Measurements from ENCODE around the gene FLT3.

The FLT3 gene

DNA sequence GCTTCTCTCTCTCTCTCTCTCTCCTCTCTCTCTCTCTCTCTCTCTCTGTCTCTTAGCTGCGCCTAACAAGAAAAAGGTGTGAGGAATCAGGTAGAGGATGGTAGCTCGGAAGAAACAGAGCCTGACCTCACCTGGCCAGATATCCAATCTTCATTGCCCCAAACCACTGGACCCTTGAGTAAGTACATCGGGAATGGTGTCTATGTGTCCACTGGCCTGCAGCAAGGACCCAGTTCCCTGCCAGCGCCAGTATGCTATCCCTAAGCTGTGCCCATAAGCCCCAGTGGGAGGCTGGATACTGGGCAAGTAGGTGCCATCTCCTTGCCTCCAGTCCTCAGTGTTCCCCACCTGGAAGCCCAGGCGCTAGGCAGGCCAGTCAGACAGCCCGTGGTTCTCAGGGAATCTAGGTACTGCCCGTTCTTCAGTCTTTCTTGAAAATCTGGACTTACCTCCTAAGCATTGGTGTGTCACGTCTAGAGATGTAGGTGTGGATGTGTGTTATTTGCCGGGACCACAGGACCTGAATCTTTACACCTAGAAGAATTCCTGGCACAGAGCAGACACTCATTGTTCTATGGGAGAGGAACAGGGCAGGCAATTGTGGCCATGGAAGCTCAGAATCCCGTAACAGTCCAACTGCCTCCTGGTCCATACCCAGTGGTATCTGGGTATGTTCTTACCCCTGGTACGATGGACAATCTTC is 119.2 kb downstream of the FLT3 start:
- Histone ChIP-seq H3K27ac (ENCODE audit: low read length) (no peak overlapping the region), H3K4me1 (ENCODE audit: control insufficient read depth, insufficient read depth, low read length) (peaks cover 3% of the 10 kb centered on the region; the same call in 1 of the 2 replicates), H3K36me3 (ENCODE audit: control insufficient read depth, insufficient read depth, low read length) (no peaks in the 10 kb centered on the region; the same call in 1 of the 2 replicates), H3K9me3 (ENCODE audit: control insufficient read depth, insufficient read depth, low read length) (no peaks in the 10 kb centered on the region), H3K27me3 (ENCODE audit: control insufficient read depth, insufficient read depth, low read length) (peaks cover 71% of the 10 kb centered on the region), H3K4me3 (ENCODE audit: low read length) (no peak overlapping the region)
- DNase-seq (ENCODE audit: low read depth, low spot score) = no peak
- no CpG with 5 or more reads among the region's 11 CpGs for WGBS (ENCODE audit: insufficient coverage, insufficient read length)

DNA sequence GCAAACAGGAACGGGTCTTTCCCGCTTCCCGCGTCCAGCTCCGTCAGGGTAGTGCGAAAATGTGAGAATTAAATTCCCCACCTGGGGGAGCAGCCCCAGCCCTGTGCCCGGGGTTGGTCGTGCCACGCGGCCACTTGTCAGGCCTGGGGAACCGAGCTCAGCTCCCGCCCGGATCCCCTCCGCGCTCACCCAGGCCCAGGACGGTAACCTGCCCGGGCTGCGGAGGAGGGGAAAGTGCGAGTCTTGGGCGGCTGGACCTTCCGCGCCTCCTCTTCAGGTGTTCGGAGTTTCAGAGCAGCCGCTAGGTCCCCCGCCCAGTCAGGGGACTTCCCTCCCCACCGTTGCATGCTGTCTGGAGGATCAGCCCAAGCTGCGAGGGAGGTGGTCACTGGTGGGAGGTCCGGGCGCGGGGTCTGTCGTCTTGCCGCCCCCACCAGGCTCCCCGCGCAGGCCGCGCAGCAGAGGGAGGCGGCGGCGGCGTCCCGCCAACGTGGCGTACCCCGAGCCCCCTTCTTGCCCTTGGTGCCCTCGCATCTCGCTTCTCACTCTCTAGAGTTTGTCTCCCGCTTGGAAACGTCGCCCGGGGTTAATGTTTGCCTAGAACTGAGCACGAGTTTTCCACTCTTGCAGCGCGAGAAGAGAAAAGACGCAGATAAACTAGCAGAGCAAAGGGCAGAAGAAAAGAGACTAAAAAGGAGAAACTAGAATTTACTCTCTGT is 119.9 kb downstream of the FLT3 start:
- no CpG with 5 or more reads among the region's 54 CpGs for WGBS (ENCODE audit: insufficient coverage, insufficient read length)
- no peaks in the 10 kb centered on the region; the same call in 1 of the 2 replicates for H3K36me3 ChIP-seq (ENCODE audit: control insufficient read depth, insufficient read depth, low read length)
- H3K4me1 ChIP-seq (ENCODE audit: control insufficient read depth, insufficient read depth, low read length) = peaks cover 3% of the 10 kb centered on the region; the same call in 1 of the 2 replicates
- H3K4me3 ChIP-seq (ENCODE audit: low read length) = no peak overlapping the region
- no peak for DNase-seq (ENCODE audit: low read depth, low spot score)
- no peak overlapping the region for H3K27ac ChIP-seq (ENCODE audit: low read length)
- H3K9me3 ChIP-seq (ENCODE audit: control insufficient read depth, insufficient read depth, low read length) = no peaks in the 10 kb centered on the region
- peaks cover 78% of the 10 kb centered on the region for H3K27me3 ChIP-seq (ENCODE audit: control insufficient read depth, insufficient read depth, low read length)

DNA sequence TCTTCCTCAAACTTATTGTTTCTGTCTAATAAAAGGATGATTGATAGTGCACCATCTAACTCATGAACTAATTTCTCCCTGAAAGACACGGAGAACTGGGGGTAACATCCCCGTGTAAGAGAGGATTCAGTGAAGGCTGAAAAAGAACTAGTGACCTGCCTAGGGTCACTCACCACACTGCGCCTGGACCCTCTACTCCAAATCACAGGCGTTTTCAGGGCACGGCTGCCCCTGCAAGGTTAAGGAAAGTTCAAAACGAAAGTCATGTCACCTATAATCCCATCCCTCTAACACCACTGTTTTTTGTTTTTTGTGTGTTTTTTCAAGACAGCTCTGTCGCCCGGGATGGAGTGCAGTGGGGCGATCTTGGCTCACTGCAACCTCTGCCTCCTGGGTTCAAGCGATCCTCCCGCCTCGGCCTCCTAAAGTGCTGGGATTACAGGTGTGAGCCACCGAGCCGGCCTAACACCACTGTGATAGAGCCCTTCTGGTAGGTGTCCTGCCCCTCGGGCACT is 120.6 kb downstream of the FLT3 start:
- Histone ChIP-seq H3K9me3 (ENCODE audit: control insufficient read depth, insufficient read depth, low read length) (no peaks in the 10 kb centered on the region), H3K27me3 (ENCODE audit: control insufficient read depth, insufficient read depth, low read length) (peaks cover 84% of the 10 kb centered on the region), H3K4me1 (ENCODE audit: control insufficient read depth, insufficient read depth, low read length) (peaks cover 3% of the 10 kb centered on the region; the same call in 1 of the 2 replicates)

GRCh38 chr13:27979001-27979643 is 121.3 kb downstream of the FLT3 start:
- H3K36me3 ChIP-seq (ENCODE audit: control insufficient read depth, insufficient read depth, low read length) = no peaks in the 10 kb centered on the region; the same call in 1 of the 2 replicates
- no peak for DNase-seq (ENCODE audit: low read depth, low spot score)
- WGBS (ENCODE audit: insufficient coverage, insufficient read length) = no CpG with 5 or more reads among the region's 15 CpGs
- no peaks in the 10 kb centered on the region for H3K9me3 ChIP-seq (ENCODE audit: control insufficient read depth, insufficient read depth, low read length)
- no peak overlapping the region for H3K4me3 ChIP-seq (ENCODE audit: low read length)
- peaks cover 91% of the 10 kb centered on the region for H3K27me3 ChIP-seq (ENCODE audit: control insufficient read depth, insufficient read depth, low read length)
- H3K27ac ChIP-seq (ENCODE audit: low read length) = no peak overlapping the region
- H3K4me1 ChIP-seq (ENCODE audit: control insufficient read depth, insufficient read depth, low read length) = peaks cover 3% of the 10 kb centered on the region; the same call in 1 of the 2 replicates

More for the DNA sequence above, 120.6 kb downstream of the FLT3 start:
- WGBS (ENCODE audit: insufficient coverage, insufficient read length) = no CpG with 5 or more reads among the region's 15 CpGs
- Histone ChIP-seq H3K4me3 (ENCODE audit: low read length) (no peak overlapping the region), H3K36me3 (ENCODE audit: control insufficient read depth, insufficient read depth, low read length) (no peaks in the 10 kb centered on the region; the same call in 1 of the 2 replicates), H3K27ac (ENCODE audit: low read length) (no peak overlapping the region)
- no peak for DNase-seq (ENCODE audit: low read depth, low spot score)

DNA sequence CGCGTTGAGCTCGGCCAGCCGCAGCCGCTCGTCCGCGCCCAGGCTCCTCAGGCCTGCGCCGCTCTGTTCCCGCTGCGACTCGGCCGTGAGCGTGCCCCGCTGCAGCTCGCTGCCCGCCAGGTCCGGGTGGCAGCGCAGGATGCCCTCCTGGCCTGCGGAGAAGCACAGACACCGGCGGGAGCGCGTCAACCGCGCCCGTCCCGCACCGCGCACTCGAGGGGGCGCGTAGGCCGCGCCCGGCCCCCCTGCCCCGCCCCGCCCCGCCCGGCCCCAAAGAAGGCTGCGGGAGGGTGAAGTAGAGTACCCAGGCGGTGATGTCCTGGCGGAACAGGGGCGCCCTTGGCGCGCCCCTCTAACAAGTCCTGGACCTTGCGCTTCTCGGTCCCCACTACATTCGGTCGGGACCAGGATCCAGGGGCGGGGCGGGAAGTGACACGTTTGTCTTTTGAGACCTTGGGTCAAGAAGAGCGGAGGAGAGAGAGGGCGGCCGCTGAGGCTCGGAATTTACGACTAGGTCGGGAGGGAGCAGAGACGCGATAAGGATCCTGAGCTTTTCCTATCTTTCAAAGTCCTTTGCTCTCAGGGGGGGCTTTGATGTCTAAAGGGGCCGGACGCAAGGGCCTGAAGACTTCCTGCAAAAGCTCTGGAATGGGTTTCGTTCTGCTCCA is 121.9 kb downstream of the FLT3 start:
- no peak overlapping the region for H3K27ac ChIP-seq (ENCODE audit: low read length)
- WGBS (ENCODE audit: insufficient coverage, insufficient read length) = no CpG with 5 or more reads among the region's 65 CpGs

GRCh38 chr13:27977476-27978300 is 122.7 kb downstream of the FLT3 start:
- no peak for DNase-seq (ENCODE audit: low read depth, low spot score)
- no peak overlapping the region for H3K27ac ChIP-seq (ENCODE audit: low read length)
- H3K36me3 ChIP-seq (ENCODE audit: control insufficient read depth, insufficient read depth, low read length) = no peaks in the 10 kb centered on the region; the same call in 1 of the 2 replicates
- H3K9me3 ChIP-seq (ENCODE audit: control insufficient read depth, insufficient read depth, low read length) = no peaks in the 10 kb centered on the region
- WGBS (ENCODE audit: insufficient coverage, insufficient read length) = no CpG with 5 or more reads among the region's 80 CpGs
- H3K4me1 ChIP-seq (ENCODE audit: control insufficient read depth, insufficient read depth, low read length) = peaks cover 3% of the 10 kb centered on the region; the same call in 1 of the 2 replicates
- H3K27me3 ChIP-seq (ENCODE audit: control insufficient read depth, insufficient read depth, low read length) = peaks cover 98% of the 10 kb centered on the region
- H3K4me3 ChIP-seq (ENCODE audit: low read length) = peak overlapping the region; percentile 5; the same call in 1 of the 2 replicates

More for the DNA sequence above, 121.9 kb downstream of the FLT3 start:
- Histone ChIP-seq H3K9me3 (ENCODE audit: control insufficient read depth, insufficient read depth, low read length) (no peaks in the 10 kb centered on the region), H3K27me3 (ENCODE audit: control insufficient read depth, insufficient read depth, low read length) (peaks cover 96% of the 10 kb centered on the region), H3K4me3 (ENCODE audit: low read length) (peak overlapping the region; percentile 5; the same call in 1 of the 2 replicates), H3K4me1 (ENCODE audit: control insufficient read depth, insufficient read depth, low read length) (peaks cover 3% of the 10 kb centered on the region; the same call in 1 of the 2 replicates), H3K36me3 (ENCODE audit: control insufficient read depth, insufficient read depth, low read length) (no peaks in the 10 kb centered on the region; the same call in 1 of the 2 replicates)
- DNase-seq (ENCODE audit: low read depth, low spot score) = no peak

GRCh38 chr13:27976362-27977091 is 123.8 kb downstream of the FLT3 start:
- no CpG with 5 or more reads among the region's 12 CpGs for WGBS (ENCODE audit: insufficient coverage, insufficient read length)
- Histone ChIP-seq H3K9me3 (ENCODE audit: control insufficient read depth, insufficient read depth, low read length) (no peaks in the 10 kb centered on the region), H3K27me3 (ENCODE audit: control insufficient read depth, insufficient read depth, low read length) (peaks cover 98% of the 10 kb centered on the region), H3K27ac (ENCODE audit: low read length) (no peak overlapping the region), H3K36me3 (ENCODE audit: control insufficient read depth, insufficient read depth, low read length) (no peaks in the 10 kb centered on the region; the same call in 1 of the 2 replicates), H3K4me1 (ENCODE audit: control insufficient read depth, insufficient read depth, low read length) (peaks cover 3% of the 10 kb centered on the region), H3K4me3 (ENCODE audit: low read length) (no peak overlapping the region)
- DNase-seq (ENCODE audit: low read depth, low spot score) = no peak

- WGBS (ENCODE audit: insufficient coverage, insufficient read length) = no CpG with 5 or more reads among the region's 51 CpGs
- Histone ChIP-seq H3K27me3 (ENCODE audit: control insufficient read depth, insufficient read depth, low read length) (peaks cover 98% of the 10 kb centered on the region), H3K4me3 (ENCODE audit: low read length) (no peak overlapping the region)
Observed at GRCh38 chr13:27975564-27976361, 124.6 kb downstream of the FLT3 start.

More at GRCh38 chr13:27975564-27976361, 124.6 kb downstream of the FLT3 start:
- no peak for DNase-seq (ENCODE audit: low read depth, low spot score)
- Histone ChIP-seq H3K4me1 (ENCODE audit: control insufficient read depth, insufficient read depth, low read length) (peaks cover 6% of the 10 kb centered on the region), H3K27ac (ENCODE audit: low read length) (no peak overlapping the region), H3K36me3 (ENCODE audit: control insufficient read depth, insufficient read depth, low read length) (no peaks in the 10 kb centered on the region; the same call in 1 of the 2 replicates), H3K9me3 (ENCODE audit: control insufficient read depth, insufficient read depth, low read length) (no peaks in the 10 kb centered on the region)
